Stimulated activated CD8-positive, alpha-beta memory T cell treated with anti-CD3 and anti-CD28 coated beads, Interleukin-15, amount 100 ng/mL, for 4 hours (primary cell): Measurements from ENCODE around the gene EGFL8.
"Not testable (repeated sequence)": the region's sequence is repeated elsewhere in the genome, so short reads cannot be mapped to it uniquely, and the experiment has no call there.

Experiments used
- DNase-seq, 2 donors: peaks; one replicate each; pipeline ENCODE4 v3.0.0-alpha.2; 2020; ENCODE audit warnings: low read depth in 2 of 2

EGFL8 gene

GRCh38 chr6:32195902-32196681, 31.7 kb downstream of the EGFL8 start:
- peak in 1 of 2 donors; percentile 45 for DNase-seq

- DNase-seq, result no peak
Observed at GRCh38 chr6:32196682-32197616, 32.6 kb downstream of the EGFL8 start.

GRCh38 chr6:32198345-32198696, 33.9 kb downstream of the EGFL8 start:
- DNase-seq, result no peak

DNA sequence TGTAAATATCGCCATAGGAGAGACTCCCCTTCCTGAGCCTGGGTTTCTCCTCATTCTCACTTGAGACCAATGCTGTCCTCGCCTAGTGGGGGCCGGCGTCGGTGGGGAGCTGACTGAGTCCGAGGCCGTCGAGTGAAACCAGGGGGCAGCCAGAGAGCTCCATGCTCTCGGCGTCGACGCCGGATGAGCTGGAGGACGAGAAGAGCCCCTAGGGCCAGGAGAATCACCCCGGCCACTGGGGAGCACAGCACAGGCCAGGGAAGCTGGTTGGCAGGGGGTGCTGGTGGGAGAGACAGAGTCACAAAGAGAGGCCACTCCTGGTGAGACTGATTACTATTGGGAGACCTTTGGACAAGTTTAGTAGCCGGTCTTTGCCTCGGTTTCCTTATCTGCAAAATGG, 34.5 kb downstream of the EGFL8 start:
- no peak for DNase-seq

- DNase-seq, result no peak
Observed at GRCh38 chr6:32200711-32201475, 36.5 kb downstream of the EGFL8 start.

GRCh38 chr6:32202186-32202585, 37.8 kb downstream of the EGFL8 start:
- DNase-seq, result no peak

- no peak for DNase-seq
Observed at GRCh38 chr6:32203426-32204267, 39.3 kb downstream of the EGFL8 start.

DNA sequence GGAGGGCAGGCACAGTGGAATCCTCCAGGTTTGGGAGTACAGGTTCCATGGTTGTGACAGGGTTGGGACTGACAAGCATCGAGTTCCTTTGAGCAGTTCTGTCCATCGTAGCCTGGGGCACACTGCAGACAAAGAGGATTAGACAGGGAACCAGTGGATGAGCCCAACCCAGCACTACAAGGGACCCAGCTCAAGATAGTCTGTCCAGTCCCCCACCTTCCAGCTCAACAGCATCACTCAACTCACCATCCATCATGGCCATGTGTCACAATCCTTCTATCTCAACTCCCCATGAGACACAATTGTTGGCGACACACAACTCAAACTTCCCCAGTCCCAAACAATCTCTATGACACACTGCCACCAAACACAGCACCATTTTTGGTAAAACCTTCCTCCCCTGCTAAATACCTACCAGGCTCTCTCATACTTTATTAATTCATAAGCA, 39.9 kb downstream of the EGFL8 start:
- no peak for DNase-seq

DNA sequence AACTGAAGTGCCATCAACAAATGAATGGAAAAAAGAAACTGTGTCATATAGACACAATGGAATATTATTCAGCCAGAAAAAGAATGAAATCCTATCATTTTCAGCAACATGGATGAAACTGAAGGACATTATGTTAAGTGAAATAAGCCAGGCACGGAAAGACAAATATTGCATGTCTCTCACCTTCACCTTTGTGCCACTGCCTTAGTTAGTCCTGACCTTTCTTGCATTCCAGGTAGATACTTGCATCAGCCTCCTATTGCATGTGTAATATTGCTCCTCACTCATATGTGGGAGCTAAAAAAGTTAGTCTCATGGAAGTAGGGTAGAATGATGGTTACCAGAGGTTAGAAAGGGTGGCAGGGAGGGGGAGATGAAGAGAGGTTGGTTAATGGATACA, 44.6 kb downstream of the EGFL8 start:
- no peak for DNase-seq

- DNase-seq, result no peak
Observed at GRCh38 chr6:32210191-32210601, 45.8 kb downstream of the EGFL8 start.

GRCh38 chr6:32211432-32211831, 47.0 kb downstream of the EGFL8 start:
- DNase-seq, result not testable (repeated sequence)

DNA sequence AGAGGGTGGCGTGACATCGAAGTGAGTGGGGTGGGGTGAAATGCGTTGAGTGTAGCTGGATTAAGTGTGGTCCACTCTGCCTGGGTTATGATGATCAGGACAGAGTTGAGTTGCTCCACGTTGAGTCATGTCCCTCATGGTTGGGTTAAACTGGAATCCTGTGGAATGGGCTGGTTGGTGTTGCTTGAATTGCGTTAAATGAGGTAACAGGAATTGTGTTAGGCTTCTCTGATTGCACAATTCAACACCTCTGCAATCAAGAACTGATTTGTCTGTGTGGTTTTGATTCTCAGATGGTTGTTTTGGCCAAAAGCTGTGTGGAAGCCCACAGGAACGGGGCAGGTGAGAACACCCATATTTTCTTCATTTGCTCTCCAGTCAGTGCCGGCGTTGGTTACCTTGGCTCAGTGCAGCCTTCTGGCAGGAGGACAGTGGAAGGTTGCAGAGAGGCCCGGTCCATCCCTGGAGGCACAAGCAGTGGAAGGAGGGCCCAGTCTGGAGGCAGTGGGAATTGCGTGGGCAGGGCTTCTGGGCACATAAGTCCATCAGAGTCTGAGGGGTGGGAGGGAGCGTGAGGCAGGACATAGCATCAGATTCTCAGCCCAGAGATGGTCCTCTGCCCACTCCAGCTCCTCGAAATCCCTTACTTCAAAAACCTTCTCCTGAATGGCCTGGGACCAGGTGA, 47.8 kb downstream of the EGFL8 start:
- DNase-seq, result no peak

- DNase-seq, result no peak
Observed at GRCh38 chr6:32213649-32214048, 49.3 kb downstream of the EGFL8 start.

DNA sequence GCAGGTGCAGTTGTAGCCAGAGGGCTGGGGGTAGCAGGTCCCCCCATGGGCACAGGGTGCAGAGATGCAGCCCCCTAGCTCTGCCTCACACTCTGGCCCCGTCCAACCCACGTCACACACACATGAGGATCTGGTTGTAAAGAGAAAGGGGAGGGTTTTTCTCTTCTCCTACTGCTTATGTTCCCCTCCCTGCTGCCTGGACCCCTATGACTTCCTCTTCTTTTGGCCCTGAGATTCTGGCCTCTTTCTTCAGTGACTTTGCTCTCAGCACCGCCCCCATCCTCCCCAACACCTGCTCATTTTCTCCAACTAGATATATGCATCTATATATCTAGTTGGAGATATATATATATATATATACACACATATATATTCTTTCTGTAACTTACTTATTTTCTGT, 49.7 kb downstream of the EGFL8 start:
- no peak for DNase-seq

DNA sequence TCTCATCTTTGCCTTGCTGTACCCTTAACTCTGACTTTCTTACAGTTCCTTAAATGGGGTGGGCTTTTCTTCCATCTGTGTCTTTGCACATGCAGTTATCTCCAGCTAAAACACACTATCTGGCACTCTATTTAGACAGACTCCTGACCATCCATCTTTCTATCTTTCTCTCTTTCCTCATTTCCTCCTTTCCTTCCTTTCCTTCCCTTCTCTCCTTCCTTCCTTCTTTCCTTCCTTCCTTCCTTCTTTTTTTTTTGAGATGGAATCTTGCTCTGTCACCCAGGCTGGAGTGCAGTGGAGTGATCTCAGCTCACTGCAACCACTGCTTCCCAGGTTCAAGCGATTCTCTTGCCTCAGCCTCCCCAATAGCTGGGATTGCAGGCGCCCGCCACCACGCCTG, 51.2 kb downstream of the EGFL8 start:
- no peak for DNase-seq

GRCh38 chr6:32216285-32216684, 51.9 kb downstream of the EGFL8 start:
- no peak for DNase-seq

- DNase-seq, result no peak
Observed at GRCh38 chr6:32216998-32217397, 52.6 kb downstream of the EGFL8 start.
